Measurements from ENCODE around the gene AP4S1.

The AP4S1 gene

GRCh38 chr14:31139301-31139847 is 113.9 kb downstream of the AP4S1 start:
- no peak for DNase-seq

GRCh38 chr14:31142455-31143087 is 117.1 kb downstream of the AP4S1 start:
- no peak for DNase-seq

Measured in activated effector memory CD4-positive, alpha-beta T cell treated with anti-CD3 and anti-CD28 coated beads, Interleukin-2, amount 50 U/mL, for 16 hours (primary cell).